MCF 10A (cell line): ENCODE results near the gene WFDC12. TPM values are rescaled to one million over a fixed set of nuclear protein-coding genes. Genes with fewer than 3 reads are reported as not detected.

Source experiments
- BruUV-seq: library from RNA; stranded (reverse); fragments of 400-500 nt; replicated peaks from 2 replicates; lab custom pipeline; 2021; lab: Mats Ljungman, UMichigan
- CTCF ChIA-PET: fragments of 300-600 bp; sonication (Branson Sonifier 250); formaldehyde crosslinking; extraction: SDS; loops from one replicate; lab custom pipeline; 2021; ENCODE audit warnings: antibody characterized with exemption, inconsistent platforms; lab: Yijun Ruan, JAX
- POLR2A ChIA-PET: fragments of 300-600, 350-650 bp; sonication (Branson Sonifier 250); formaldehyde crosslinking; extraction: SDS; loops from one replicate; lab custom pipeline; 2020; ENCODE audit warnings: antibody characterized with exemption, inconsistent platforms; lab: Yijun Ruan, JAX
- DNase-seq: peaks from one replicate; pipeline ENCODE4 v3.0.0-alpha.2; 2018; ENCODE audit not compliant: unreplicated experiment
- H3K27ac Mint-ChIP-seq: one replicate; pipeline ENCODE4 v1.8.0; 2022; ENCODE audit warnings: mild to moderate bottlenecking, low read depth, mixed read lengths; ENCODE audit not compliant: unreplicated experiment
- H3K27me3 Mint-ChIP-seq: one replicate; pipeline ENCODE4 v1.8.0; 2022; ENCODE audit warnings: mixed read lengths; ENCODE audit not compliant: insufficient read depth, unreplicated experiment
- H3K36me3 Mint-ChIP-seq: one replicate; pipeline ENCODE4 v1.8.0; 2022; ENCODE audit warnings: mild to moderate bottlenecking, moderate library complexity, mixed read lengths; ENCODE audit not compliant: insufficient read depth, unreplicated experiment
- H3K4me1 Mint-ChIP-seq: one replicate; pipeline ENCODE4 v1.8.0; 2022; ENCODE audit warnings: mixed read lengths; ENCODE audit not compliant: insufficient read depth, unreplicated experiment
- H3K4me3 Mint-ChIP-seq: one replicate; pipeline ENCODE4 v1.8.0; 2022; ENCODE audit warnings: mild to moderate bottlenecking, moderate library complexity, mixed read lengths; ENCODE audit not compliant: unreplicated experiment
- H3K9me3 Mint-ChIP-seq: one replicate; pipeline ENCODE4 v1.8.0; 2022; ENCODE audit warnings: mixed read lengths; ENCODE audit not compliant: unreplicated experiment
- CTCF ChIP-seq: fragments of 200-600 bp; IDR thresholded peaks from one replicate; pipeline ENCODE4 v1.8.0; 2022; ENCODE audit warnings: antibody characterized with exemption, mild to moderate bottlenecking; ENCODE audit not compliant: unreplicated experiment
- intact Hi-C: fragments of 100-400 bp; cut with micrococcal nuclease; formaldehyde crosslinking; loops from 2 replicates; pipeline ENCODE4 v1.14.1; 2022
- total RNA-seq: library from RNA; stranded (reverse); gene quantifications from 2 replicates; pipeline ENCODE4 v1.2.3, GENCODE V29; 2022

Gene WFDC12
- total RNA-seq, 1 experiment from 2014 or later: not detected

DNA sequence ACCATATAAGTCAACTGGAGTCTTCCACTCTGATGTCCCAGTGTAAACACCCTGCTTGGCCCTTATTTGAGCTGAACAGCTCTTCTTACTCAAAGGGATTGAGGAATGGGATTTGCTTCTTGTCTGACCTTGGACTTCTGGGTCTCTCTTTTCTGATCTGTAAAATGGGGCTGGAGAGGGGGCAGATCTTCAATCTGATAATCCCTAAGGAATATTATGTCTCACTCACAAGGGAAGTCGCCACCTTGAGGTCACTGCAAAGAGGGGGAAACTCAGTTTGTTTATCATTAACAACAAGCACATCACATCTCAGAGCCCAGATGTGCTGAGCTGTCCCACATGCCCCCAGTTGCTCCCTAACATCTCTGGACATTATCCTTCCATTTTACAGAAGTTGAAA, 38.4 kb downstream of the WFDC12 start:
- H3K9me3 Mint-ChIP-seq: no peaks in the 10 kb centered on the region
- no peaks in the 10 kb centered on the region for H3K27me3 Mint-ChIP-seq
- H3K27ac Mint-ChIP-seq: no peak overlapping the region
- H3K36me3 Mint-ChIP-seq: peaks cover 17% of the 10 kb centered on the region
- TF ChIP-seq CTCF: no peak
- CTCF ChIA-PET: interaction anchor here (0.7 to 1.9 kb wide), 5 partner anchors 9 to 685 kb away, joined by 3 to 11 read pairs (median 5); no protein-coding TSS in a partner anchor
- peaks cover 14% of the 10 kb centered on the region for H3K4me1 Mint-ChIP-seq
- no peak for DNase-seq
- no peak overlapping the region for H3K4me3 Mint-ChIP-seq
- POLR2A ChIA-PET: interaction anchor here (1.0 to 1.4 kb wide), 5 partner anchors 9 to 74 kb away, joined by 3 to 6 read pairs (median 3); no protein-coding TSS in a partner anchor
- BruUV-seq: no TSS peak
- intact Hi-C loops: no loop called here

- CTCF ChIA-PET: interaction anchor here (1.9 kb wide), 1 partner anchor 10 kb away, joined by 11 read pairs; no protein-coding TSS in a partner anchor
- no peak overlapping the region for H3K4me3 Mint-ChIP-seq
Measured at GRCh38 chr20:45085289-45085688, 39.0 kb downstream of the WFDC12 start.

DNA sequence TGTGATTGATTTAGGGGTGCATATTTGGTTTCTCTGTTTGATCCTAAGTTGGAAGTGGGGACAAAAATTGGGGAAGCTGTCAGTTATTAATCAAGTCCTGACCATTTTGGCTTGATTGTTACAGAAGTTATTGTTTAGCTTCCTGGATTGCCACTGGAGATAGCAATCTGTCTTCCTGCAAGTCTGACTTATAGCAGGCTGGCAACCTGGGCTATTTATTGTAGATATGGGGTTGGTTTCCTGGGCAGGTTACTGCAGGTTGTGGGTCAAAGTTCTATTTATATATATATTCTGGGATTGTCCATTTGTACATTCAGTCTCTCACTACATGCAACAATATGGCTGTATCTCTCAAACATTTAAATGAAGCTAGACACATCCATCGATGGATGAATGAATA, 41.1 kb downstream of the WFDC12 start:
- CTCF ChIA-PET: interaction anchor here (0.9 to 4.1 kb wide), 6 partner anchors 11 to 208 kb away, joined by 3 to 41 read pairs (median 4); no protein-coding TSS in a partner anchor
- no peak for DNase-seq
- POLR2A ChIA-PET: interaction anchor here (0.6 to 1.6 kb wide), 3 partner anchors 12 to 682 kb away, joined by 3 to 10 read pairs (median 3); partner anchors contain the start of gene SLPI
- intact Hi-C loops: no loop called here
- Mint-ChIP-seq H3K36me3 (peaks cover 38% of the 10 kb centered on the region), H3K27ac (no peak overlapping the region), H3K9me3 (no peaks in the 10 kb centered on the region), H3K4me3 (no peak overlapping the region), H3K27me3 (no peaks in the 10 kb centered on the region), H3K4me1 (peaks cover 13% of the 10 kb centered on the region)
- no peak for TF ChIP-seq CTCF
- no TSS peak for BruUV-seq

More at GRCh38 chr20:45085289-45085688, 39.0 kb downstream of the WFDC12 start:
- DNase-seq: no peak
- POLR2A ChIA-PET: no interaction called here
- peaks cover 14% of the 10 kb centered on the region for H3K4me1 Mint-ChIP-seq
- H3K27me3 Mint-ChIP-seq: no peaks in the 10 kb centered on the region
- no peak overlapping the region for H3K27ac Mint-ChIP-seq
- intact Hi-C loops: no loop called here
- TF ChIP-seq CTCF: no peak
- peaks cover 22% of the 10 kb centered on the region for H3K36me3 Mint-ChIP-seq
- no TSS peak for BruUV-seq
- H3K9me3 Mint-ChIP-seq: no peaks in the 10 kb centered on the region

- H3K4me1 Mint-ChIP-seq: peaks cover 6% of the 10 kb centered on the region
- BruUV-seq: no TSS peak
- ChIA-PET POLR2A (interaction anchor here (1.6 kb wide), 1 partner anchor 11 kb away, joined by 10 read pairs; no protein-coding TSS in a partner anchor), CTCF (interaction anchor here (0.6 to 4.1 kb wide), 6 partner anchors 11 to 209 kb away, joined by 3 to 41 read pairs (median 4); no protein-coding TSS in a partner anchor)
- no peak for DNase-seq
- H3K4me3 Mint-ChIP-seq: no peak overlapping the region
- intact Hi-C loops: no loop called here
- no peak for TF ChIP-seq CTCF
- peaks cover 45% of the 10 kb centered on the region for H3K36me3 Mint-ChIP-seq
- no peak overlapping the region for H3K27ac Mint-ChIP-seq
- no peaks in the 10 kb centered on the region for H3K27me3 Mint-ChIP-seq
- H3K9me3 Mint-ChIP-seq: no peaks in the 10 kb centered on the region
Measured at GRCh38 chr20:45082468-45082867, 41.8 kb downstream of the WFDC12 start.
